HFF-Myc (cell line): Measurements from ENCODE around the gene SLFN12L.

Experiments used
- DNase-seq: peaks from one replicate; pipeline ENCODE4 v3.0.0-alpha.2; 2011; ENCODE audit warnings: low read depth; ENCODE audit errors: extremely low read depth
- H3K4me3 ChIP-seq: replicated peaks from 2 replicates; pipeline ENCODE4 v1.5.1; 2011; ENCODE audit warnings: low read depth, mild to moderate bottlenecking, control low read depth, low read length
- TF ChIP-seq, protein P1 (sequence below): IDR thresholded peaks from 2 replicates; pipeline ENCODE4 v1.5.1; 2012; ENCODE audit warnings: mild to moderate bottlenecking, low read depth, low read length, control low read depth; ENCODE audit errors: missing control alignments

The SLFN12L gene

GRCh38 chr17:35488991-35489390 is 48.5 kb downstream of the SLFN12L start:
- no peak overlapping the region for H3K4me3 ChIP-seq
- TF ChIP-seq, protein P1, sequence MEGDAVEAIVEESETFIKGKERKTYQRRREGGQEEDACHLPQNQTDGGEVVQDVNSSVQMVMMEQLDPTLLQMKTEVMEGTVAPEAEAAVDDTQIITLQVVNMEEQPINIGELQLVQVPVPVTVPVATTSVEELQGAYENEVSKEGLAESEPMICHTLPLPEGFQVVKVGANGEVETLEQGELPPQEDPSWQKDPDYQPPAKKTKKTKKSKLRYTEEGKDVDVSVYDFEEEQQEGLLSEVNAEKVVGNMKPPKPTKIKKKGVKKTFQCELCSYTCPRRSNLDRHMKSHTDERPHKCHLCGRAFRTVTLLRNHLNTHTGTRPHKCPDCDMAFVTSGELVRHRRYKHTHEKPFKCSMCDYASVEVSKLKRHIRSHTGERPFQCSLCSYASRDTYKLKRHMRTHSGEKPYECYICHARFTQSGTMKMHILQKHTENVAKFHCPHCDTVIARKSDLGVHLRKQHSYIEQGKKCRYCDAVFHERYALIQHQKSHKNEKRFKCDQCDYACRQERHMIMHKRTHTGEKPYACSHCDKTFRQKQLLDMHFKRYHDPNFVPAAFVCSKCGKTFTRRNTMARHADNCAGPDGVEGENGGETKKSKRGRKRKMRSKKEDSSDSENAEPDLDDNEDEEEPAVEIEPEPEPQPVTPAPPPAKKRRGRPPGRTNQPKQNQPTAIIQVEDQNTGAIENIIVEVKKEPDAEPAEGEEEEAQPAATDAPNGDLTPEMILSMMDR = no peak
- DNase-seq = no peak

- no peak for DNase-seq
- TF ChIP-seq, protein P1 = no peak
- peak overlapping the region; percentile 41 for H3K4me3 ChIP-seq
Measured at GRCh38 chr17:35486920-35487732, 50.4 kb downstream of the SLFN12L start.

DNA sequence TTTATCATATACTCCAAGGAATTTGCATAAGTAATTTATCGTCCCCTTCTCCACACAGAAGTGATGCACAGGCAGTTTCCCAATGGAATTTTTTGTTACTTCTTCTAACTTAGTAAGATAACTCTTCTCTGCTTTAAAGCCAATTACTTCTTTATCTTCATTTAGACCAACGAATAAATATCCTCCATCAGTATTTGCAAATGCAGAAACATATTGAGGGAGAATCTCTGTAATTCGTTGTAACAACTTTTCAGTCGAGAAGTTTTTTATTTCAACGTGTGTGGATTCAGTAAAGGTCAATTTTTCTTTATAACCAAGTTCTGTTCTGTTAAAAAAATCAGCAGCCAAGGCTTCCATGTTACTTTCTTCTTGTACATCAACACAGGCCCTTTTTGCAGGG is 58.2 kb downstream of the SLFN12L start:
- H3K4me3 ChIP-seq = no peak overlapping the region
- TF ChIP-seq, protein P1 = no peak
- no peak for DNase-seq

DNA sequence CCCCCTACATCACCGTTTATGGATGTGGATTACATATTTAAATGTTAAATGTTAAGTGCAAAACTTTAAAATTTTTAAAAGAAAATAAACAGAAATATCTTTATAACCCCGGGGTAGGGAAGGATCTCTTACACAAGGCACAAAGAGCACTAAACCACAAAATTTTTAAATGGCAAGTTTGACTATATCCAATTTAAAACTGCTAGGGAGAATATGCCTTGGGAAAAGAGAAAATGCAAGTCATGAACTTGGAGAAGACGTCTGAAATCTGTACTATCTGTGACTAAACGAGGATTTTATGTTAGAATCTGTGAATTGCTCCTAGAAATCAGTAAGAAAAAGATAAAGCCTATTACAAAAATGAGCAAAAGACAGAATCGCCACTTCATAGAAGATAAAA is 60.2 kb downstream of the SLFN12L start:
- no peak overlapping the region for H3K4me3 ChIP-seq
- TF ChIP-seq, protein P1 = no peak
- no peak for DNase-seq

- TF ChIP-seq, protein P1 = no peak
- no peak overlapping the region for H3K4me3 ChIP-seq
- no peak for DNase-seq
Measured at GRCh38 chr17:35476283-35476820, 61.1 kb downstream of the SLFN12L start.

DNA sequence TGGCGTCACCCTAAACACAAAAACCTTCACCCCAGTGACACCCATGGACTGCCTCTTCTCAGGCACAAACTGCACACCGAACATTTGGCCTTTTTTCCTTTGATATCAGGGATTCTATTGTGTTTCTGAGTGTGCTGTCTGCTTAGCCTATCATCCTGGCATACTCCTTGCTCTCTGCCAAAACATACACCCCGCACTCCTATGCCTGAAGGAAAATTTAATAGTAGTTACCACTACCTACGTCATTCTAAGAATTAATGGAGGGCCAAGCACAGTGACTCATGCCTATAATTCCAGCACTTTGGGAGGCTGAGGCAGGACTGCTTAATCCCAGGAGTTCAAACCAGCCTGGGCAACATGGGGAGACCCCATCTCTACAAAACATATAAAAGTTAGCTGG is 69.0 kb downstream of the SLFN12L start:
- TF ChIP-seq, protein P1 = no peak
- no peak overlapping the region for H3K4me3 ChIP-seq
- no peak for DNase-seq

GRCh38 chr17:35467824-35468223 is 69.7 kb downstream of the SLFN12L start:
- TF ChIP-seq, protein P1 = no peak
- H3K4me3 ChIP-seq = no peak overlapping the region
- no peak for DNase-seq
